Kidney (tissue), 14 donors: ENCODE measurements around the gene S100A14. TPM values are rescaled to one million over a fixed set of nuclear protein-coding genes. Genes with fewer than 3 reads are reported as not detected.

Experiments used
- DNase-seq, 5 donors: peaks; one replicate each; pipeline ENCODE4 v3.0.0-alpha.2; 2013 to 2020
- FAIRE-seq: peaks from 2 replicates; lab custom pipeline; 2012; peaks lifted over from hg19 to GRCh38; lab: Jason Lieb, UNC
- H3K27ac ChIP-seq, 2 donors: one replicate each; pipeline ENCODE4 v1.7.0; 2013; ENCODE audit warnings: low read depth in 2 of 2, low read length in 2 of 2, inconsistent platforms in 1 of 2
- H3K27me3 ChIP-seq: one replicate; pipeline ENCODE4 v1.7.1; 2013; ENCODE audit warnings: low read length, inconsistent platforms; ENCODE audit not compliant: control insufficient read depth, insufficient read depth
- H3K36me3 ChIP-seq, 3 donors: one replicate each; pipeline versions ENCODE4 v1.7.0 to v1.7.1; 2013; ENCODE audit warnings: low read length in 3 of 3, control low read depth in 1 of 3, inconsistent platforms in 1 of 3; ENCODE audit not compliant: insufficient read depth in 3 of 3, control insufficient read depth in 2 of 3
- H3K4me1 ChIP-seq, 3 donors: one replicate each; pipeline versions ENCODE4 v1.7.0 to v1.7.1; 2013; ENCODE audit warnings: low read length in 3 of 3, inconsistent platforms in 1 of 3, low read depth in 1 of 3; ENCODE audit not compliant: control insufficient read depth in 2 of 3, insufficient read depth in 2 of 3
- H3K4me3 ChIP-seq, 3 donors: one replicate each; pipeline versions ENCODE4 v1.7.0 to v1.8.1; 2013; ENCODE audit warnings: low read length in 3 of 3, control low read depth in 1 of 3, inconsistent platforms in 1 of 3
- H3K9ac ChIP-seq, 3 donors: one replicate each; pipeline versions ENCODE4 v1.7.0 to v1.7.1; 2013; ENCODE audit warnings: low read length in 3 of 3, control low read depth in 1 of 3, inconsistent platforms in 1 of 3
- H3K9me3 ChIP-seq, 3 donors: one replicate each; pipeline versions ENCODE4 v1.7.0 to v1.7.1; 2013; ENCODE audit warnings: low read length in 3 of 3, control low read depth in 1 of 3, inconsistent platforms in 1 of 3; ENCODE audit not compliant: control insufficient read depth in 2 of 3, insufficient read depth in 1 of 3
- intact Hi-C: fragments of 100-400 bp; cut with DNase I; formaldehyde crosslinking; loops from one replicate; pipeline ENCODE4 v1.11.1; 2022
- polyA plus RNA-seq: library from polyadenylated mRNA; stranded (reverse); fragments of 350-450 nt; fragmentation: Illumina TruSeq; extraction: RNeasy Lipid Tissue Mini Kit (QIAGEN cat#74804); gene quantifications from one replicate; pipeline ENCODE4 v1.2.3, GENCODE V29; 2014; ENCODE audit warnings: low read depth, low replicate concordance; ENCODE audit not compliant: insufficient read depth
- total RNA-seq: library from RNA; stranded (reverse); fragmentation: NEBNext Ultra II Directional; extraction: Animal tissue kit (Norgen Biotek cat#: 25700); gene quantifications from one replicate; pipeline ENCODE4 v1.2.1, GENCODE V29; 2021
- TF ChIP-seq, protein P1 (sequence below): IDR thresholded peaks from 3 replicates; pipeline ENCODE4 v1.5.1; 2012; ENCODE audit warnings: mild to moderate bottlenecking, moderate library complexity, borderline replicate concordance; ENCODE audit not compliant: insufficient read depth; ENCODE audit errors: extremely low read depth
- donor health status: control.
- donor health status: control.
- donor health status: control.
- donor health status: control.
- donor health status: control.
- donor health status: DM: yes; HTN: yes; CAD: no.
- donor health status: Normal renal cell carcinoma (clear cell type).

S100A14 gene
- total and polyA plus RNA-seq, 2 donors from 2014 or later = 35.6 to 75.9 TPM

- intact Hi-C loops = no loop called here
- no peak for FAIRE-seq
- H3K27ac ChIP-seq = peak overlapping the region in 1 of 2 donors; percentile 10
- H3K27me3 ChIP-seq = no peaks in the 10 kb centered on the region
- H3K4me3 ChIP-seq = no peak overlapping the region
- no peaks in the 10 kb centered on the region for H3K36me3 ChIP-seq
- DNase-seq = peak in 1 of 5 donors; percentile 1
- H3K9ac ChIP-seq = no peak overlapping the region
- TF ChIP-seq, protein P1, sequence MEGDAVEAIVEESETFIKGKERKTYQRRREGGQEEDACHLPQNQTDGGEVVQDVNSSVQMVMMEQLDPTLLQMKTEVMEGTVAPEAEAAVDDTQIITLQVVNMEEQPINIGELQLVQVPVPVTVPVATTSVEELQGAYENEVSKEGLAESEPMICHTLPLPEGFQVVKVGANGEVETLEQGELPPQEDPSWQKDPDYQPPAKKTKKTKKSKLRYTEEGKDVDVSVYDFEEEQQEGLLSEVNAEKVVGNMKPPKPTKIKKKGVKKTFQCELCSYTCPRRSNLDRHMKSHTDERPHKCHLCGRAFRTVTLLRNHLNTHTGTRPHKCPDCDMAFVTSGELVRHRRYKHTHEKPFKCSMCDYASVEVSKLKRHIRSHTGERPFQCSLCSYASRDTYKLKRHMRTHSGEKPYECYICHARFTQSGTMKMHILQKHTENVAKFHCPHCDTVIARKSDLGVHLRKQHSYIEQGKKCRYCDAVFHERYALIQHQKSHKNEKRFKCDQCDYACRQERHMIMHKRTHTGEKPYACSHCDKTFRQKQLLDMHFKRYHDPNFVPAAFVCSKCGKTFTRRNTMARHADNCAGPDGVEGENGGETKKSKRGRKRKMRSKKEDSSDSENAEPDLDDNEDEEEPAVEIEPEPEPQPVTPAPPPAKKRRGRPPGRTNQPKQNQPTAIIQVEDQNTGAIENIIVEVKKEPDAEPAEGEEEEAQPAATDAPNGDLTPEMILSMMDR = no peak
- H3K4me1 ChIP-seq = peaks cover 0 to under 1% (median under 1%) of the 10 kb centered on the region in 3 donors
- no peaks in the 10 kb centered on the region for H3K9me3 ChIP-seq
Measured at GRCh38 chr1:153573351-153573750, 42.8 kb downstream of the S100A14 start.

- peak; percentile 60 for FAIRE-seq
Measured at GRCh38 chr1:153572569-153573015, 43.5 kb downstream of the S100A14 start.

GRCh38 chr1:153571706-153572105, 44.4 kb downstream of the S100A14 start:
- TF ChIP-seq, protein P1 = no peak
- DNase-seq = no peak
- H3K9me3 ChIP-seq = no peaks in the 10 kb centered on the region
- H3K27me3 ChIP-seq = no peaks in the 10 kb centered on the region
- H3K4me1 ChIP-seq = peaks cover 4 to 13% (median 11%) of the 10 kb centered on the region in 3 donors
- intact Hi-C loops = no loop called here
- H3K27ac ChIP-seq = no peak overlapping the region
- H3K9ac ChIP-seq = no peak overlapping the region
- H3K36me3 ChIP-seq = no peaks in the 10 kb centered on the region
- FAIRE-seq = no peak
- H3K4me3 ChIP-seq = no peak overlapping the region

More at GRCh38 chr1:153572569-153573015, 43.5 kb downstream of the S100A14 start:
- H3K27ac ChIP-seq = no peak overlapping the region
- intact Hi-C loops = no loop called here
- peaks cover 4 to 8% (median 7%) of the 10 kb centered on the region in 3 donors for H3K4me1 ChIP-seq
- no peak overlapping the region for H3K4me3 ChIP-seq
- H3K9me3 ChIP-seq = no peaks in the 10 kb centered on the region
- H3K27me3 ChIP-seq = no peaks in the 10 kb centered on the region
- TF ChIP-seq, protein P1 = peak; percentile 94
- DNase-seq = peak; percentile 74 to 91 (median 82)
- no peaks in the 10 kb centered on the region for H3K36me3 ChIP-seq
- no peak overlapping the region for H3K9ac ChIP-seq

DNA sequence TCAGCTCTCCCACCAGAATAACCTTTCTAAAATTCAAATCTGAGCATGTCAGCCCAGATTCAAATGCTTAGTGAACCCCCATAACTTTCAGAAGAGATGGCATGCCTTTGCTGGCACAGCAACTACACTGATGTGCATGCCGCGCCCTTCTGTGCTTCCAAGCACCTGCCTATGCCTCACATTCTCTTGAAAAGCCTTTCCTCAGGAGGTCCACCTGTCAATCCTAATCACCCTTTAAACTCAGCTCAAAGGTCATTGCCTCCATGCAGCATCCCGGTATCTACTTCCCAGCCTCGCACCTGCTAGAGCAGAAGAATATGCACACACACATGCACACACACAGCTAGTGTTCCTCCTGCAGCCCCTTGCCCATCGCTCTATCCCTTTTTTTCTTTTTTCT, 45.3 kb downstream of the S100A14 start:
- Histone ChIP-seq H3K9ac (no peak overlapping the region), H3K27me3 (no peaks in the 10 kb centered on the region), H3K4me3 (no peak overlapping the region), H3K27ac (no peak overlapping the region), H3K9me3 (no peaks in the 10 kb centered on the region), H3K36me3 (no peaks in the 10 kb centered on the region), H3K4me1 (peaks cover 5 to 15% (median 14%) of the 10 kb centered on the region in 3 donors)
- TF ChIP-seq, protein P1 = no peak
- intact Hi-C loops = no loop called here
- DNase-seq = no peak
- no peak for FAIRE-seq
